Measurements from ENCODE around the gene LY6G5B.

LY6G5B gene

DNA sequence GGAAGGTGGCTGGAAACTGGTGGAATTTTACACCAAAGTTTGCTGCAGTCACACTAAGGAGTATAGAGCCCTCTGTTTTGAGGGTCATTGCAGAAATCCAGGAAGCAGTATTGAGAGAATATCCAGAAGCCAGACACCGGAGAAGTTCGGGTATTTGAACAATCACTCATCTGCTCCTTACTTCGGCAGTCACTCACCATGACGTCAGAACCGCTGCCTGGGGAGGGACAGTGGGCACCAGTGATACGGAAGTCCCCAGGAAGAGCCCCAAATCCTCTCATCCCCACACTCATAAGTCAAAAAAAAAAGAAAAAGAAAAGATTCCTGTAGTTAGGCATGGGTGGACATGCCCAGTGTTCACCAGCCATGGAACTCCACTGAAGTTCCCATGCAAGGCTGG is 7.1 kb downstream of the LY6G5B start:
- H3K4me2 ChIP-seq (ENCODE audit: low read length) = no peak overlapping the region

DNA sequence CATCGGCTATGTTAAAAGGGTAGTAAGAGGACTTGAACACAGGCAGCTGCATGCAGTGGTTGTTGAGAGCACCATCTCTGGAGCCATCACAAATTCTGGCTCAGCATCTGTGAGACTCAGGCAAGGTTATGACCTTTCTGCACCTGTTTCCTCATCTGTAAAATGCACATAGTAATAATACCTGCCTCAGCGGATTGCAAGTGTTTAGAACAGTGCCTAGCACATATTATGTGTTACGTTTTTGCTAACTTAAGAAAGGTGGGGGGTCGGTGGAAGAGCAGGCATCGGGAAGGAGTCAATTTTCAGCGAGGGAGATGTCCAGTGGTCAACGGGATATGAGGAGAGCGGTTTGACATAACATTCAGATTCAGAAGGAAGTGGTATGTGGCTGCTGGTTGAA is 8.2 kb downstream of the LY6G5B start:
- Histone ChIP-seq H3K9me3 (ENCODE audit: low read length) (no peaks in the 10 kb centered on the region), H3F3A (ENCODE audit: insufficient read depth, low read length) (no peaks in the 10 kb centered on the region), H2AFZ (ENCODE audit: low read length) (no peak overlapping the region), H3K79me2 (ENCODE audit: insufficient read depth, low read length) (no peaks in the 10 kb centered on the region), H3K4me2 (ENCODE audit: low read length) (no peak overlapping the region), H3K27me3 (ENCODE audit: insufficient read depth, low read length) (no peaks in the 10 kb centered on the region), H3K4me3 (ENCODE audit: low read depth, low read length, poor library complexity, severe bottlenecking) (no peak overlapping the region), H3K9me2 (ENCODE audit: low read depth, low read length) (no peaks in the 10 kb centered on the region), H4K20me1 (ENCODE audit: insufficient read depth, low read length) (no peaks in the 10 kb centered on the region), H3K9ac (ENCODE audit: low read length) (no peak overlapping the region), H3K4me1 (ENCODE audit: insufficient read depth, low read length, severe bottlenecking) (peaks cover 16% of the 10 kb centered on the region), H3K27ac (ENCODE audit: low read depth, low read length, poor library complexity, severe bottlenecking) (no peak overlapping the region), H3K36me3 (ENCODE audit: insufficient read depth, low read length) (peaks cover 6% of the 10 kb centered on the region)
- TF ChIP-seq, protein P1, sequence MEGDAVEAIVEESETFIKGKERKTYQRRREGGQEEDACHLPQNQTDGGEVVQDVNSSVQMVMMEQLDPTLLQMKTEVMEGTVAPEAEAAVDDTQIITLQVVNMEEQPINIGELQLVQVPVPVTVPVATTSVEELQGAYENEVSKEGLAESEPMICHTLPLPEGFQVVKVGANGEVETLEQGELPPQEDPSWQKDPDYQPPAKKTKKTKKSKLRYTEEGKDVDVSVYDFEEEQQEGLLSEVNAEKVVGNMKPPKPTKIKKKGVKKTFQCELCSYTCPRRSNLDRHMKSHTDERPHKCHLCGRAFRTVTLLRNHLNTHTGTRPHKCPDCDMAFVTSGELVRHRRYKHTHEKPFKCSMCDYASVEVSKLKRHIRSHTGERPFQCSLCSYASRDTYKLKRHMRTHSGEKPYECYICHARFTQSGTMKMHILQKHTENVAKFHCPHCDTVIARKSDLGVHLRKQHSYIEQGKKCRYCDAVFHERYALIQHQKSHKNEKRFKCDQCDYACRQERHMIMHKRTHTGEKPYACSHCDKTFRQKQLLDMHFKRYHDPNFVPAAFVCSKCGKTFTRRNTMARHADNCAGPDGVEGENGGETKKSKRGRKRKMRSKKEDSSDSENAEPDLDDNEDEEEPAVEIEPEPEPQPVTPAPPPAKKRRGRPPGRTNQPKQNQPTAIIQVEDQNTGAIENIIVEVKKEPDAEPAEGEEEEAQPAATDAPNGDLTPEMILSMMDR (IDR thresholded peaks at IDR 0.05; ENCODE audit: low read length) = no peak
- no peak for TF ChIP-seq EZH2 (IDR thresholded peaks at IDR 0.05; ENCODE audit: borderline replicate concordance, low read length)

More for the DNA sequence above, 7.1 kb downstream of the LY6G5B start:
- Histone ChIP-seq H3K27me3 (ENCODE audit: insufficient read depth, low read length) (no peaks in the 10 kb centered on the region), H3K4me1 (ENCODE audit: insufficient read depth, low read length, severe bottlenecking) (peaks cover 16% of the 10 kb centered on the region), H3K9me3 (ENCODE audit: low read length) (no peaks in the 10 kb centered on the region), H3K79me2 (ENCODE audit: insufficient read depth, low read length) (no peaks in the 10 kb centered on the region), H3K27ac (ENCODE audit: low read depth, low read length, poor library complexity, severe bottlenecking) (no peak overlapping the region), H3K4me3 (ENCODE audit: low read depth, low read length, poor library complexity, severe bottlenecking) (no peak overlapping the region), H3K9me2 (ENCODE audit: low read depth, low read length) (no peaks in the 10 kb centered on the region), H4K20me1 (ENCODE audit: insufficient read depth, low read length) (no peaks in the 10 kb centered on the region), H3K36me3 (ENCODE audit: insufficient read depth, low read length) (peaks cover 16% of the 10 kb centered on the region), H3F3A (ENCODE audit: insufficient read depth, low read length) (no peaks in the 10 kb centered on the region), H2AFZ (ENCODE audit: low read length) (no peak overlapping the region), H3K9ac (ENCODE audit: low read length) (no peak overlapping the region)
- TF ChIP-seq, protein P1 (IDR thresholded peaks at IDR 0.05; ENCODE audit: low read length) = no peak
- no peak for TF ChIP-seq EZH2 (IDR thresholded peaks at IDR 0.05; ENCODE audit: borderline replicate concordance, low read length)

DNA sequence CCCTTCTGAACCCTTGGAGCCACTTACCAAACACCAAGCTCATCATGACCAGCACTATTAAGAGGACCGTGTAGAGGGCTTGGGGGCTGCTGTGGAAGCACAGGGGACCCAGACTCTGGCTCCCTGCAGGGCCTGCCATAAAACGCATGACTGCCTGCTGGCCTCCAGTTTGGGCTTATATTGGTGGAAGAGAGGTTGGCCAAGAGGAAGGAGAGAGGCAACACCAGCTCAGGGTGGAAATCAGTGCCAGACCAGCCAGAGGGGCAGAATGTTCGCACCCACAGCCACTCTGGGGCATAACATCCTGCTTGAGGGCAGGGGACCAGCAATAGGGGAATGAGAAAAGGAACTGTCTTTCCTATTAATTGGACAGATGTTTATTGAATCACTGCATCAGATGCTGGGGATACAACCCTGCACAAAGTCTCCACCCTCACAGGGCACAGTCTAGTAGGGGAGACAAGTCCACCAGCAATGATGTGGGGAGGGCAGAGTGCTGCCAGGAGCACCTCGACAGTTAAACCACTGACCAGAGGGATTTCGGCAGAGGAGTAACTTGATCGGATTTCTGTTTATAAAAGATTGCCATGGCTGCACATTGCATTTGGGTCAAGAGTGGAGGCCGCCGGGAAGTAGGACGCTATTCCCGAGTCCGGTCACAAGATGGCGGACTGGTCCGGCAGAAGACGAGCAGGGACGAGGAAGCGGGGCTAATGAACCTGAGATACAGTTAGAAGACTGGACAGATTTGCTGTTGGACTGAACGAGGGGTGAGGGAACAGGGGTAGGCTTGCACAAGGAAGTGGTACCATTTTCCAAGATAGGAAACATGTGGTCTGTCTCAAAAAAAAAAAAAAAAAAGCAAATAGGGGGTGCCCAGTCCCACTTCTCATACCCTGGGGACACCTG is 10.7 kb downstream of the LY6G5B start, which contains the start of gene LY6G5C:
TSS of gene LY6G5C (minus strand) at position 842 of the 909 bp plus-strand sequence. CDS start at position 148, 694 bp downstream.
- no peaks in the 10 kb centered on the region for H3K9me2 ChIP-seq (ENCODE audit: low read depth, low read length)
- no peaks in the 10 kb centered on the region for H4K20me1 ChIP-seq (ENCODE audit: insufficient read depth, low read length)
- peaks cover 16% of the 10 kb centered on the region for H3K4me1 ChIP-seq (ENCODE audit: insufficient read depth, low read length, severe bottlenecking)
- H3F3A ChIP-seq (ENCODE audit: insufficient read depth, low read length) = no peaks in the 10 kb centered on the region
- H2AFZ ChIP-seq (ENCODE audit: low read length) = no peak within 1 kb of the TSS
- no peaks in the 10 kb centered on the region for H3K36me3 ChIP-seq (ENCODE audit: insufficient read depth, low read length)
- no peaks in the 10 kb centered on the region for H3K9me3 ChIP-seq (ENCODE audit: low read length)
- peak within 1 kb of the TSS; percentile 30; the same call in 1 of the 2 replicates for H3K9ac ChIP-seq (ENCODE audit: low read length)
- no peaks in the 10 kb centered on the region for H3K79me2 ChIP-seq (ENCODE audit: insufficient read depth, low read length)
- peak within 1 kb of the TSS; percentile 69 for H3K4me2 ChIP-seq (ENCODE audit: low read length)
- H3K4me3 ChIP-seq (ENCODE audit: low read depth, low read length, poor library complexity, severe bottlenecking) = peak within 1 kb of the TSS; percentile 49
- TF ChIP-seq EZH2 (IDR thresholded peaks at IDR 0.05; ENCODE audit: borderline replicate concordance, low read length) = no peak
- TF ChIP-seq, protein P1 (IDR thresholded peaks at IDR 0.05; ENCODE audit: low read length) = peak; percentile 52
- no peak within 1 kb of the TSS for H3K27ac ChIP-seq (ENCODE audit: low read depth, low read length, poor library complexity, severe bottlenecking)
- no peaks in the 10 kb centered on the region for H3K27me3 ChIP-seq (ENCODE audit: insufficient read depth, low read length)

All from OCI-LY1 (cell line).